Posterior vena cava (tissue), 2 donors: ENCODE results near the gene STX8. TPM values are rescaled to one million over a fixed set of nuclear protein-coding genes. Genes with fewer than 3 reads are reported as not detected.
"Not testable (repeated sequence)": the region's sequence is repeated elsewhere in the genome, so short reads cannot be mapped to it uniquely, and the experiment has no call there.

ENCODE experiments used
- DNase-seq: peaks from one replicate; pipeline ENCODE4 v3.0.0-alpha.2; 2020; ENCODE audit warnings: low spot score
- intact Hi-C, 2 donors: fragments of 100-400 bp; cut with DNase I; formaldehyde crosslinking; loops; one replicate each; pipeline versions ENCODE4 v1.14.1 to v1.14.2; 2022 to 2023
- total RNA-seq, 2 donors: library from RNA; stranded (reverse); fragmentation: NEBNext Ultra II Directional; extraction: Animal tissue kit (Norgen Biotek cat#: 25700); gene quantifications; one replicate each; pipeline ENCODE4 v1.2.1, GENCODE V29; 2021
- donor health status: DM: yes; HTN: yes; CAD: no.
- donor health status: DM: yes; HTN: yes; CAD: no.

STX8 gene
- total RNA-seq, 2 donors from 2014 or later: 55.2 to 80.4 TPM

DNA sequence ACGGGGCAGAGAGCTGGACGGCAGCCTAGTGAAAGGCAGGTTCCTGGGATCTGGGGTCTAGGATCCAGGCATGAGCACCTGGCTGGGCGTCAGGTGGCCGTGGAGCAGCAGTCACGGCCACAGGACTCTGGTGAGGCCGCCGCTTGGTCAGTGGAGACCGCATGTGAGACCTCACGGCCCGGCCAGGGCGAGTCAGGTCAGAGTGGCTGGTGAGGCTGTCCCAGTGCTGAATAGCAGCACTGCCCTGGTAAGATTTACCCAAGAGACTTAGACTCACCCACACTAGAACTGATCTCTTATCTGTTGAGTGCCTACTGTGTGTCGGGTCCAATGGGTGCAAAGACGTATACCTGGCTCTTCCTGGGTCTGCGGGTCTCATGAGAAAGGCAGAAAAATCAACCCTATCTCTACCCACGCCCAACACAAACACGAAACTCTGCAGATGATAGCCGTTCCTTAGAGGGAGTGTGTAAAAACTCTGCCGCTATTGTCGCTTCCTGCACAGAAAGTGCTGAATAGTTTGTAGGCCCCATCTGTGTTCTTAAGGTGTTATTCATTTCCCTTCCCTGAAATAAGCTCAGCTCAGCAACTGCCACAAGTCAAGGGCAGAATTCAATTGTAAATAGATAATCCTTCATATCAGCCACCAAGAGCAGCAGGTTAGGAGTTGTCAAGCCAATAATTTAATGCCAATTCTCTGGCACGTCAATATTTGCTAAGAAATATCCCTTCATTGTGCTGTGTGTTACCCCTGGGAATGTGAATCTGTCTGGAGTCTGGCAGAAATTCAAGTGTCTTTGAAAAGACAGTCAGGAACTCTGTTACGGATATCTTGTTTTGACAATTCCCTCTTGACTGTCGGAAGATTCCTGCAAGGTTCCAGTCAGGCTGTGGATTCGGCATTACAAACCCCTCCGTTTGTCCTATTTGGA lies 314.3 kb downstream of the STX8 start:
- intact Hi-C loops: no loop called here
- DNase-seq: peak; percentile 69

- peak; percentile 82 for DNase-seq
- intact Hi-C loops: no loop called here
Observed at GRCh38 chr17:9259419-9259818, 316.2 kb downstream of the STX8 start.

- no peak for DNase-seq
- intact Hi-C loops: no loop called here
Observed at GRCh38 chr17:9258115-9259015, 317.3 kb downstream of the STX8 start.

DNA sequence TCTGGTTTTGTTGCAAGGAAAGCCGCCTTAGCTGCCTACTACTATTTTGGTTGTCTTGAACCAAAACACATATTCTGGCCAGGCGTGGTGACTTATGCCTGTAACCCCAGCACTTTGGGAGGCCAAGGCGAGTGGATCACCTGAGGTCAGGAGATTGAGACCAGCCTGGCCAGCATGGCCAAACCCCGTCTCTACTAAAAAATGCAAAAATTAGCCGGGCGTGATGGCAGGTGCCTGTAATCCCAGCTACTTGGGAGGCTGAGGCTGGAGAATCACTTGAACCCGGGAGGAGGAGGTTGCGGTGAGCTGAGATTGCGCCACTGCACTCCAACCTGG lies 318.0 kb downstream of the STX8 start:
- intact Hi-C loops, DNase-seq: not testable (repeated sequence)

DNA sequence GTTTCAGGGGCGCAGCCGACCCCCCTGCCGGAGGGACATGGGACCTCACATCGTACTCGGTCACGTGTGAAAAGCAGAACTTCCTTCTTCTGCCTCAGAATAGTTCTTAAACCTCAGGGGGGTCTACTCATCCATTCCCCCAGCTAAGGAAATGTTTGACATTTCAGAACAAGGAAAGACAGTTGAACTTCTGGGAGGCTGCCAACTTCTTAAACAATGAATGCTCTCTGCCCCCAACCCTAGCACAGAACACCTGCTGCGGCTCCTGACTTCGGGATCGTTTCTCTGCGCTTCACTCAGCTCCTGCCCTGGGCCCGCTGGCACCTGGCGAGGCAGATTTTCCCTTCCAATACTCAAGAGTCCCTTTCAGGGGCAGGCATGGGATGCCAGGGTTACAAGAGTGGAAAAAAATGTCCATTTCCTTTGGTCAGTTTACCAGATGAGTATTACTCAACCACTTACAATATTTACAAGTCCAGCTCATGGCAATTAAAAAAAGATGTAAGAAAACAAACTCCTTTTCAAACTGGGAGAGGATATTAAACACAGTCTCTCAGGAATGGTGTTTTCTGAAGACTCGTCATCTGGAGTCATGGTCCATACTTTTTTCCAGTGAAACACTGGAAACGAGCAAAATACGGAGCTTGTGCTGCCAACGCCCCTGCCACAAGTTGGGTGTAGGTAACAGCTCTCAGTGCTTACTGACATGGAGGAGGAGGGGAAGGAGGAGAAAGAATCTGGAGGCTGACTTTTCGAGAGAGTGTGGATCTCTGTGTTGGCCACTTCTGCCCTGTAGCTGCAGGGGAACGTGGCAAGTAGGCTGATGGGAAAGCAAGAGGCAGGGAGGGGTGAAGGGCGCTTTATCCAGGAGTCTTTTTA lies 318.6 kb downstream of the STX8 start:
- no peak for DNase-seq
- intact Hi-C loops: no loop called here

DNA sequence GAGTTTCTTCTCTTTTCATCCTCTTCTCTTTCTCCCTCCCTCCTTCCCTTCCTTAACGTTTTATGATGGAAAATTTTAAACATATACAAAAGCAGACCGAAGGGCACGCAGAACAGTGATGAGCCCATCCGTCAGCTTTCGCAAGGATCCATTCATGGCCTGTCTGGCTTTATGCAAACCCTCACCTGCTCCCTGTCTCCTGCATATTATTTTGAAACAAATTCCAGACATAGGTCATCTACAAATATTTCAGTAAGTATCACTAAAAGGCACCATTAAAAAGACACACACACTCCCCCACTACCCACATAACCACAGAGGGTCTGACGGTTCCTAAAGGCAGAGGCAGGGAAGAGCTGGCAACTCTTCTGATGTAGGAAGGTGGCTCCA lies 319.3 kb downstream of the STX8 start:
- DNase-seq: no peak
- intact Hi-C loops: no loop called here

GRCh38 chr17:9255833-9256232 lies 319.8 kb downstream of the STX8 start:
- intact Hi-C loops: no loop called here
- no peak for DNase-seq

DNA sequence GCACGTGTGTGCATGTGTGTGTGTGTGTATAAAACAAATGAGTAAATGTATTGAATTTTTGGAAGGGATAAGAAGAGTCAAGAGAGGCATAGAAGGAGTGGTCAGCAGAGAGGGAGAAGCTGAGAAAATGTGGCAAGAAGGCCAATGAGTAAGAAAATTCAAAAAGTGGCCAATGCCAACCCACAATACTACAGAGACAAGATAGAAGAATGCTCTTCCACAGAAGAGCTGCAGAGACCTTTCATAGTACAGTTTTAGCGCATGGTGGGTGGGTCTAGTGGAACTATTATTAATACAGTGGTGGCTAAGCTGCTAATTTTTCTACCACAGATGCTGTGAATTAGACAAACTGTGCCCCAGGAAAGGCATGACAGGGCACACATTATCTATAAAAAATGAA lies 320.8 kb downstream of the STX8 start:
- no peak for DNase-seq
- intact Hi-C loops: no loop called here

- no peak for DNase-seq
- intact Hi-C loops: no loop called here
Observed at GRCh38 chr17:9253308-9253707, 322.3 kb downstream of the STX8 start.

- intact Hi-C loops: no loop called here
- DNase-seq: no peak
Observed at GRCh38 chr17:9251273-9251672, 324.3 kb downstream of the STX8 start.

- intact Hi-C loops: no loop called here
- DNase-seq: no peak
Observed at GRCh38 chr17:9249245-9249953, 326.2 kb downstream of the STX8 start.

- intact Hi-C loops: no loop called here
- DNase-seq: no peak
Observed at GRCh38 chr17:9247401-9247938, 328.1 kb downstream of the STX8 start.

- intact Hi-C loops: no loop called here
Observed at GRCh38 chr17:9244066-9245052, 331.3 kb downstream of the STX8 start.

GRCh38 chr17:9242983-9243382 lies 332.6 kb downstream of the STX8 start:
- intact Hi-C loops: no loop called here
- DNase-seq: no peak

More at GRCh38 chr17:9244066-9245052, 331.3 kb downstream of the STX8 start:
- DNase-seq: no peak

DNA sequence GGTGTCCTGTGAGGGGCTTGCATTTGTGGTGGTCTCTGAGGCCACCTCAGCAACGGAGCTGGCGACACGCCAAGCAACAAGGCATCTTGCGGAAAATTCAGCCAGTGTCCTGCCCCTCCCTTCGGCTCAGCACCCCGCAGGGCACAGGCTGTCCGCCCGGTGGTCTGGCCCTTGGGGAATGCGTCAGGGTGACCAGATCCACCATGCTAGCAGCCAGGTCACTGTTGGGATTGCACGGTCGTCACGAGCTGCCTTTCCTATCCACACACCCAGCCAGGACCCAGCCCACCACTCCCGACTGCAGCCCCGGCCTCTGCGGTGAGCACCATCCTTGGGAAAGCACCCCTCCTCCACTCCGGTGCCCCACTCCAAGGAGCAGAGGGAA lies 333.1 kb downstream of the STX8 start:
- intact Hi-C loops: no loop called here
- DNase-seq: no peak

DNA sequence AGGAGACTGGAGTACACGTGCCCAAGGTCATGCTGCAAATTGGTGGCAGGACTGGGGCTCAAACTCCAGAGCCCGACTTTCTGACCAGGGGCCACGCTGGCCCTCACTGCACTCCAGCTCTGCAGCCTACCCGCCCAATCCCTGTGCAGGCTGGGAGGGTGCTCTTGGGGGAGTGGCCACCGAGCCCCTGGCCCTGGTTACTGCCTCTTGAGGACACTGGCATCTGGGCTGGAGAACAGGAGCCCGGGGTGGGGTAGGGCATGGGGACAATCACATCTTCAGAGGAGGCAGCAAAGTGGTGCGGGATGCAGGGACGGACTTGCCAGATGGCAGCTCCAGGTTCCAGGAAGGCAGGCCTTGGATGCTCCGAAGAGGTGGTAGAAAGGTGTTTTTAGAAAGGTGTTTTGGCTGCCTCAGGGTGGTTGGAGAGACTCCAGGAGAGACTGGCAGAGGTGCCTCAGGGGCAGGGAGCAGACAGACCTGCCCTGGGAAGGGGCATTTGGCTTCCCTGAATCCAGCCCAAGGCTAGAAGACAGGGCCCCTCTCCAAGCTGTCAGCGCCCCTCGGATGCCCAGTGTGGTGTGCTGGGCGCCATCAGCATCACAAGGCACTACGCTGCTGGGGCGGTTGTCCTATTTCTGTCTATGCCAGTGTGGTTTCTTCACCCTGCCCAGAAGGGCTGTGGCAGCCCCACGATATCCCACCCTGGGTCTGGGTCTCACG lies 333.7 kb downstream of the STX8 start:
- DNase-seq: no peak
- intact Hi-C loops: no loop called here

DNA sequence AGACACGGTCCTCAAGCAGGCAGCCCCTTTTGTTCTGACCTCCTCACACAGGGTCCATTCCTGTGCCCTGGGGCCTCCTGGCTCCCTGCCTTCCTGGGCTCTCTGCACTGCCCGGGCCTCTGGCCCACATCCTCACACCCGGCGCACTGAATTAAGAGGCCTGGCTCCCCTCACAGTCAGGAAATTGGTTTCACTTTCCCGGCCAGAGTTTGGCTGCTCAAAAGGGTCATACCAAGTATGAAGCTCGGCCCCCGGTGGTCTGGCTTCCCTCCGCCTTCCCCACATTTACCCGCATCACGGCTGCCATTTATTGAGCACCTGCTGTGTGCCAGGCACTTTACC lies 334.3 kb downstream of the STX8 start:
- intact Hi-C loops: no loop called here

More for the DNA sequence above, 334.3 kb downstream of the STX8 start:
- no peak for DNase-seq
